ENCODE measurements around the gene WWP2.

DNA sequence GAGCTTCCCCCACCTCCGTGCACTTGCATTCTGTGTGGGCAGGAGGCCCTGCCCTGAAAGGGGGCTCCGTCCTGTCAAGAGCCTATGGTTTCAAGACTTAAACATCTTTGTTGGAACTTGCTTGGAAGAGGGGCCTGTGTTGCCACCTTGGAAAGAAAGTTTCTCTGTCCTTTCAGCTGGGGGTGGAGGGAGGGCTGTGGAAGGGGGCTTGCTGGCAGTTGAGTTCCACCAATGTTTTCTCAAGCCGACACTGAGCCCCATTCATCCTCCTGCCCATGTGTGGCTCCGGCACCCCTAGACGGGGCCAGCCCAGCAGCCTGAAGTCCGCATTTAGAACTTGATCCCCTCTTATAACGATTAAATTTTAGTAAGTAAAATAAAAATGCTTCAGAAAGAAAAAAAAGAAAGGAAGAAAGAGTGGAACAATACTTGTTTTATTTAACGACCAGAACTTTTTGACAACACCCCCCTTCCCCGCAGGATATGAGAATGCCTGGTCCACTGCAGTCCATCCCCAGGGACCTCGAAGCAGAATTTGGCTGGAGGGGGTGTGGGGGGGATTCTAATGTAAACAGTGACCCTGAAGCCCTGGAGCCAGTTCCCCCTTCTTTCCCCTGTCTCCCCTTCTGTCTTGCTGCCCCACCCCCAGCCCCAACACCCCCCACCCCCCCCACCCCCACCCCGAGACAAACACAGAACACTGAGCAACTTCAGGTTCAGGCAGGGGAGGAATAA is 162.1 kb downstream of the WWP2 start:
- no peak for TF ChIP-seq CTCF (IDR thresholded peaks at IDR 0.05; ENCODE audit: extremely low read depth in 1 of 2, insufficient read depth in 1 of 2, low read depth in 1 of 2, low read length in 2 of 2)
- no peak for TF ChIP-seq POLR2A (IDR thresholded peaks at IDR 0.05; ENCODE audit: low read depth, low read length)
- TF ChIP-seq EZH2 (IDR thresholded peaks at IDR 0.05; ENCODE audit: borderline replicate concordance, low read depth, low read length, severe bottlenecking) = no peak
- TF ChIP-seq MYC (IDR thresholded peaks at IDR 0.05; ENCODE audit: low read depth, low read length) = no peak
- no peak for TF ChIP-seq POLR2AphosphoS5 (IDR thresholded peaks at IDR 0.05; ENCODE audit: insufficient read depth, low read depth, low read length)
- TF ChIP-seq GATA2 (IDR thresholded peaks at IDR 0.05; ENCODE audit: insufficient read depth, insufficient read length, low read depth, low read length) = no peak

Data from endothelial cell of umbilical vein (primary cell).